Neural progenitor cell (in vitro differentiated cells): ENCODE data around the gene PDCD2L. TPM values are rescaled to one million over a fixed set of nuclear protein-coding genes. Genes with fewer than 3 reads are reported as not detected.

Experiments
- DNase-seq: peaks from one replicate; pipeline ENCODE4 v3.0.0-alpha.2; 2016; ENCODE audit warnings: low spot score
- H2AFZ ChIP-seq: fragments of 200-600 bp; sonication (generic); replicated peaks from 2 replicates; pipeline ENCODE4 v1.6.1; 2016; ENCODE audit warnings: antibody characterized with exemption
- H3F3A ChIP-seq: fragments of 200-600 bp; sonication (generic); 2 replicates; pipeline ENCODE4 v1.6.1; 2016; ENCODE audit warnings: antibody characterized with exemption, low read depth
- H3K27ac ChIP-seq: fragments of 200-600 bp; sonication (generic); 2 replicates; pipeline ENCODE4 v1.5.1; 2016; ENCODE audit warnings: mild to moderate bottlenecking
- H3K27me3 ChIP-seq: fragments of 200-600 bp; sonication (generic); 2 replicates; pipeline ENCODE4 v1.6.1; 2016; ENCODE audit warnings: mild to moderate bottlenecking, moderate library complexity
- H3K36me3 ChIP-seq: fragments of 200-600 bp; sonication (generic); 2 replicates; pipeline ENCODE4 v1.5.1; 2016
- H3K4me1 ChIP-seq: fragments of 200-600 bp; sonication (generic); 2 replicates; pipeline ENCODE4 v1.6.1; 2016; ENCODE audit warnings: mixed run types
- H3K4me2 ChIP-seq: fragments of 200-600 bp; sonication (generic); 2 replicates; pipeline ENCODE4 v1.6.1; 2016
- H3K4me3 ChIP-seq: fragments of 200-600 bp; sonication (generic); 2 replicates; pipeline ENCODE4 v1.5.1; 2016
- H3K79me2 ChIP-seq: fragments of 200-600 bp; sonication (generic); 2 replicates; pipeline ENCODE4 v1.6.1; 2016; ENCODE audit warnings: low read depth
- H3K9ac ChIP-seq: fragments of 200-600 bp; sonication (generic); 2 replicates; pipeline ENCODE4 v1.6.1; 2016
- H3K9me3 ChIP-seq: fragments of 200-600 bp; sonication (generic); 2 replicates; pipeline ENCODE4 v1.5.1; 2016; ENCODE audit warnings: low read depth
- H4K20me1 ChIP-seq: fragments of 200-600 bp; sonication (generic); 2 replicates; pipeline ENCODE4 v1.6.1; 2016; ENCODE audit warnings: low read depth
- H3K27ac Mint-ChIP-seq: 3 replicates; pipeline ENCODE4 v1.8.0; 2021; ENCODE audit warnings: mixed read lengths
- H3K27me3 Mint-ChIP-seq: 2 replicates; pipeline ENCODE4 v1.8.0; 2022; ENCODE audit warnings: low read depth, mild to moderate bottlenecking, inconsistent platforms, moderate library complexity, mixed read lengths; ENCODE audit not compliant: insufficient read depth
- H3K36me3 Mint-ChIP-seq: 3 replicates; pipeline ENCODE4 v1.8.0; 2021; ENCODE audit warnings: mixed read lengths
- H3K4me1 Mint-ChIP-seq: 3 replicates; pipeline ENCODE4 v1.8.0; 2021; ENCODE audit warnings: mixed read lengths
- H3K4me3 Mint-ChIP-seq: 3 replicates; pipeline ENCODE4 v1.8.0; 2021; ENCODE audit warnings: mild to moderate bottlenecking, moderate library complexity, mixed read lengths
- H3K9me3 Mint-ChIP-seq: 3 replicates; pipeline ENCODE4 v1.8.0; 2020; ENCODE audit warnings: mixed read lengths
- CTCF ChIP-seq: fragments of 200-600 bp; sonication (generic); IDR thresholded peaks from 2 replicates; pipeline ENCODE4 v1.5.1; 2017; ENCODE audit warnings: antibody characterized with exemption, mild to moderate bottlenecking
- EZH2 ChIP-seq: fragments of 200-600 bp; sonication (generic); IDR thresholded peaks from 2 replicates; pipeline ENCODE4 v1.6.1; 2017; ENCODE audit warnings: antibody characterized with exemption, mild to moderate bottlenecking, moderate library complexity
- EZH2phosphoT487 ChIP-seq: fragments of 200-600 bp; sonication (generic); IDR thresholded peaks from 2 replicates; pipeline ENCODE4 v1.6.1; 2017; ENCODE audit warnings: antibody characterized with exemption
- total RNA-seq: library from RNA; depleted of rRNA; stranded (reverse); fragments of >200 nt; gene quantifications from 2 replicates; pipeline ENCODE4 v1.2.3, GENCODE V29; 2015; ENCODE audit warnings: low replicate concordance

Gene PDCD2L
- total RNA-seq, 1 donor from 2014 or later = 15.2 TPM

DNA sequence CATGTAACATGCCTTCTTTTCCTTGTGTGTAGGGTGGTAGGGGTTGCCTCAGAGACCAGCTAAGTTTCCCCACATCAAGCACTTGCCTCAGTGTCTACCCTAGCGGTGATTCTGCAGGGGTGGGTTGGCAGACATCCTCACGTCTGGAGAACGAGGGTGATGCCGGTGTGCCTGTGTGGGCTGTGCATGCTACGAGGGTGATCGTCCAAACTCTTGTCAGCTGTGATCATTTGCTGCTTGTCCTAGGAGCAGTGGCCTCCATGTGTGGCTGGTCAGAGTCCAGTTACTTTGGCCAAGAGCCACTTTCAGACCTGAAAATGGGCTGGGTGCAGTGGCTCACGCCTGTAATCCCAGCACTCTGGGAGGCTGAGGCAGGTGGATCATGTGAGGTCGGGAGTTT, 34.1 kb upstream of the PDCD2L start:
- no peak for DNase-seq
- Mint-ChIP-seq H3K27me3 (peaks cover 5% of the 10 kb centered on the region), H3K4me3 (no peak overlapping the region), H3K4me1 (peaks cover 8% of the 10 kb centered on the region), H3K36me3 (peaks cover 33% of the 10 kb centered on the region), H3K9me3 (no peaks in the 10 kb centered on the region), H3K27ac (no peak overlapping the region)
- no peak overlapping the region for H2AFZ ChIP-seq
- no peak for TF ChIP-seq CTCF
- no peak for TF ChIP-seq EZH2phosphoT487
- TF ChIP-seq EZH2 = no peak
- peaks cover 19% of the 10 kb centered on the region for H3K79me2 ChIP-seq
- H3K4me3 ChIP-seq = no peak overlapping the region
- H3K9ac ChIP-seq = no peak overlapping the region
- peaks cover 7% of the 10 kb centered on the region for H3K4me1 ChIP-seq
- no peak overlapping the region for H3K4me2 ChIP-seq
- no peaks in the 10 kb centered on the region for H3K27me3 ChIP-seq
- H4K20me1 ChIP-seq = peaks cover 14% of the 10 kb centered on the region
- H3F3A ChIP-seq = no peaks in the 10 kb centered on the region
- H3K36me3 ChIP-seq = peaks cover 4% of the 10 kb centered on the region
- H3K27ac ChIP-seq = no peak overlapping the region
- H3K9me3 ChIP-seq = no peaks in the 10 kb centered on the region

DNA sequence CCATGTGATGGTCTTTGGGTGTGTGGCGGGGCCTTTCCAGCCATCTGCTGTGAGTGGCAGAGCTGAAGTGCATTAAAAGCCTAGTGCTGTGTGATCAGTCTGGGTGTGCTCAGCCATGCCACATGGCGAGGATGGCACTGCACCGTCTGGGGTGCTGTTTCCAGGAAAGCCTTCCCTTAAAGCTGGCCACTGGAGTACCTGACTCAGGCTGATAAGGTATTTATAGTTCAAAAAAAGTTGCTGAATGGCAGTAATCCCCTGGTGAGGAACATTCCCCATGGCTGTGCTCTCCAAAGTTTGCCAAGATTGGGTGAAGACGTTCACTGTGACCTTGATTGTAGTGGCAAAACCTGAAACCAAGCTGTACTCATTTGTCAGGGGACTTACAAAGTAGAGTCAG, 33.2 kb upstream of the PDCD2L start:
- Mint-ChIP-seq H3K36me3 (peaks cover 34% of the 10 kb centered on the region), H3K4me3 (no peak overlapping the region), H3K27me3 (peaks cover 5% of the 10 kb centered on the region), H3K4me1 (peaks cover 3% of the 10 kb centered on the region), H3K9me3 (no peaks in the 10 kb centered on the region), H3K27ac (no peak overlapping the region)
- Histone ChIP-seq H2AFZ (no peak overlapping the region), H3K27me3 (no peaks in the 10 kb centered on the region), H3K9ac (no peak overlapping the region), H3K4me1 (peaks cover 7% of the 10 kb centered on the region), H3K4me2 (no peak overlapping the region), H3K4me3 (no peak overlapping the region), H3K27ac (no peak overlapping the region), H3K36me3 (peaks cover 4% of the 10 kb centered on the region), H3F3A (no peaks in the 10 kb centered on the region), H3K9me3 (no peaks in the 10 kb centered on the region), H4K20me1 (peaks cover 13% of the 10 kb centered on the region), H3K79me2 (peaks cover 13% of the 10 kb centered on the region)
- TF ChIP-seq EZH2phosphoT487 (no peak), EZH2 (no peak), CTCF (no peak)
- no peak for DNase-seq

DNA sequence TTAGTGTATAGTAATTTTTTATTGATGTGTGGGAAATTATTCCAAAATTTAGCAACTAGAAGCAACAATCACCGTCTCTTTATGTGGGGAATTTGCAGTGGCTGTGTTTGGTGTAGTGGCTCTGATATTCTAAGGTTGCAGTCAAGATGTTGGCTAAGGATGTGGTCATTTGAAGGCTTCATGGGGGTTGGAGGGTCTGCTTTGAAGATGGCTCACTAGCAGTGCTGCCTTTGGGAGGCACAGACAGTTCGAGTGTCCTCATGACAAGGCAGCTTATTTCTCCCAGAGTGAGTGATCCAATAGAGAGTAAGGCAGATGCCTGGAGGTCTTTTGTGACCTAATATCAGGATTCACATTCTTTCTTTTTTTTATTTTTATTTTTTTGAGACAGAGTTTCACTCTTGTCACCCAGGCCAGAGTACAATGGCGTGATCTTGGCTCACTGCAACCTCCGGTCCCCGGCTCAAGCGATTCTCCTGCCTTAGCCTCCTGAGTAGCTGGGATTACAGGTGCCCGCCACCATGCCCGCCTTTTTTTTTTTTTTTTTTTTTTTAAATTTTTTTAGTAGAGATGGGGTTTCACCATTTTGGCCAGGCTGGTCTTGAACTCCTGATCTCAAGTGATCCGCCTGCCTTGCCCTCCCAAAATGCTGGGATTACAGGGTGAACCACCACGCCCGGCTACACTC, 30.5 kb upstream of the PDCD2L start:
- no peak for DNase-seq
- Mint-ChIP-seq H3K9me3 (no peaks in the 10 kb centered on the region), H3K4me3 (no peak overlapping the region), H3K27me3 (peaks cover 5% of the 10 kb centered on the region), H3K4me1 (no peaks in the 10 kb centered on the region), H3K36me3 (peaks cover 24% of the 10 kb centered on the region), H3K27ac (peak overlapping the region; percentile 84)
- no peaks in the 10 kb centered on the region for H3K79me2 ChIP-seq
- no peaks in the 10 kb centered on the region for H3F3A ChIP-seq
- H3K9me3 ChIP-seq = no peaks in the 10 kb centered on the region
- no peak overlapping the region for H3K9ac ChIP-seq
- no peak overlapping the region for H3K4me3 ChIP-seq
- no peak overlapping the region for H3K27ac ChIP-seq
- no peak overlapping the region for H2AFZ ChIP-seq
- H4K20me1 ChIP-seq = no peaks in the 10 kb centered on the region
- H3K4me1 ChIP-seq = no peaks in the 10 kb centered on the region
- TF ChIP-seq EZH2phosphoT487 (no peak), EZH2 (no peak), CTCF (no peak)
- no peaks in the 10 kb centered on the region for H3K36me3 ChIP-seq
- H3K4me2 ChIP-seq = no peak overlapping the region
- no peaks in the 10 kb centered on the region for H3K27me3 ChIP-seq
